ENCODE measurements around the gene STARD3.

STARD3 gene

DNA sequence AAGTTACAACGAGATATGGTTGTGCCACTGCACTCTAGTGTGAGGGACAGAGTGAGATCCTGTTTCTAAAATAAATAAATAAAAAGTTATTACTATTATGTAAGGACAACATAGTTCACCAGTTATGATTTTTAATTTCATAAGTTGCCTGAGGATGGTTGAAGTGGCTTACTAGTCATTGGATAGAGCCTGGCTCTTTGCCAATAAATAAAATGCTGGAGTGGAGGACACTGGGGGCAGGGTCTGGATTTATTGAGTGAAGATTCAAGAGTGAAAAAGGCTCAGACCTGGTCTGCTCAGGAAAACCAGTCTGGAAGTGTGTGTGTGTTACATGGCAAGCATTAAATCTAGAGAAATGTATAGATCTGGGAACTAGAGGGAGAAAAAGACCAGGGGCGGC, 2.1 kb downstream of the STARD3 start:
- DNase-seq: no peak

DNA sequence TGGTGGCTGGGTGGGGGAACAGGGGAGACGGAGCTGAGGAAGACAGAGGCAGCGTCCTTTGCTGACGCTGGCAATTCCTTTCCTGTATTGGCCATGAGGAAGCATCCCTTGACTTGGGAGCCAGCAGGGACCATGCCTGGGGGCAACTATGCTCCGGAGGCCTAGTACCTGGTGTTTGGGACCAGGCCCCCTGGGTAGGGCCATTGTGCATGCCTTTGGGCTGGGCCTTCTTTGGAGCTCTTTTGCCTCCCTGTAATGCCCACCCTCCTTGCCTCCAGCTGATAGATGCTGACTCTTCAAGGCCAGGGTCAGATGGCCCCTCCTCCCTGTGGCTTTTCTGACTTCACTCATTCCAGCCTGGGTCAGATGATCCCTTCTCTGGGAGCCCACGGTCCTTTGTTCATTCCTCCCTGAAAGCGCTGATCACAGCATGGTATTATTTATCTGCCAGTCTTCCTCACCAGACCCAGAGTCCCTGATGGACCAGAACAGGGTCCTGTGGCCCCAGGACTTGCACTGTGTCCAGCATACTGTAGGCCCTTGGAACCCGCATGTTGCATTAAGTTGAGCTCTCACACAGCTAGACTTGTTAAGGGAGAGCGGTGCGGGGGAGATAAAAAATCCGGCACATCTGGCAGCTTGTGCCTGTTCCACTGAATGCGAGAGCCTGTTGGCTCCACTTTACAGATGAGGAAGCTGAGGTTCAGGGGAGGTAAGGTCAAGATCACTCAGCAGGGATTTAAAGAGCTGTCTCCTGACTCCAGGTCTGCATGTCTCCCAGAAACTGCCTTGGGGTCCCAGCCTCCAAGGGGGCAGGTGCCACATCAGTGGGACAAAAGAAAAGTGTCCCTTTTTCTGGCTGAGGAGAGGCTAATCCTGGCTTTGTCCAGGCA, 2.9 kb downstream of the STARD3 start:
- no peak for DNase-seq

DNA sequence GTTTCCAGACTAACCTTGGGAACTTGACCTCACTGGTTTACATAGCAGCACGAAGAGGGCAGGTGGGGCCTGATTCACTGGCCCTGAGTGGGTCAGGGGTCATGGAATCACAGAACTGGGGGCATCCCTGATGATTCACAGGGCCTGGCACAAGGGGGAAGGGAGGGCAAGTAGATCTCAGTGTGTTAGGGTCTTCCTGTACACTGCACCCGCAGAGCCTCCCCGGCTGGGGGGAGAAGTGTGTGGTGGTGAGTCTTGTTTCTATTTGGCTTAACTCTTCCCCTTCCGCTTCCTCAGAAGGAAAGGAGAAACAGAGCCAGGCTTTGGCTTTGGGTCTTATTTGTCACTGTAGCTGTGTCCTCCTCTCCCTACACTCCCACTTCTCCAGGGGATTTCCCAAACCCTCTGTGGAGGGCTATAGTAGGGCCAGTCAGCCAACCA, 3.7 kb downstream of the STARD3 start:
- no peak for DNase-seq

DNA sequence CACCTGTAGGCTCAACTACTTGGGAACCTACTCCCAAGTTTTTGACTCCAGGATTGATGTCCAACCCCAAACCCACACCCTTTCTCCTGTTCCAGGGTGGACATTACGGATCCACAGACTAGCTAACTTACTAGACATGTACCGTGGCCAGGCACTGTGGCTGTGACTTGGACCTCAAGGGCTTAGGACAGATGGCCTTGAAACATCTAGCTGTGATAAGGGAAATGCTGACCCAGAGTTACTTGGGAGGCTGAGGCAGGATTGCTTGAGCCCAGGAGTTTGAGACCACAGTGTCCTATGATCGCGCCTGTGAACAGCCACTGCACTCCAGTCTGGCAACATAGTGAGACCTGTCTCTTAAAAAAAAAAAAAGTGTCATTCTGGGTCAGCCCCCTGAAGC, 4.2 kb downstream of the STARD3 start:
- DNase-seq: no peak

DNA sequence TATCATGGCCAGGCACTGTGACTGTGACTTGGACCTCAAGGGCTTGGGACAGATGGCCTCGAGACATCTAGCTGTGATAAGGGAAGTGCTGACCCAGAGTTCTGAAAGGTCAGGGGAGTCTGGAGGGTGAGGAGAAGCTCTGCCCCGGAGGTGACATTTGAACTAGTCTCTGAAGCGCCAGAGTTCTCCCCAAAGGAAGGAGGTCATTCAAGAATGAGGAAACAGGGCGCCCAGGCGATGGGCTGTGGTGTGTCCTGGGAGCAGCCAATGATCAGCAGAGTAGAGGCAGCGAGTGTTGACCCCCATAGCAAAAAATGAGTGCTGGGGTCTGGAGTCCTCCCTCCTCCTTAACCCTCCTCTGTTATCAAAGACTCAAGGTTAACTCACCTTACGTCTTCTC, 4.9 kb downstream of the STARD3 start:
- no peak for DNase-seq

DNA sequence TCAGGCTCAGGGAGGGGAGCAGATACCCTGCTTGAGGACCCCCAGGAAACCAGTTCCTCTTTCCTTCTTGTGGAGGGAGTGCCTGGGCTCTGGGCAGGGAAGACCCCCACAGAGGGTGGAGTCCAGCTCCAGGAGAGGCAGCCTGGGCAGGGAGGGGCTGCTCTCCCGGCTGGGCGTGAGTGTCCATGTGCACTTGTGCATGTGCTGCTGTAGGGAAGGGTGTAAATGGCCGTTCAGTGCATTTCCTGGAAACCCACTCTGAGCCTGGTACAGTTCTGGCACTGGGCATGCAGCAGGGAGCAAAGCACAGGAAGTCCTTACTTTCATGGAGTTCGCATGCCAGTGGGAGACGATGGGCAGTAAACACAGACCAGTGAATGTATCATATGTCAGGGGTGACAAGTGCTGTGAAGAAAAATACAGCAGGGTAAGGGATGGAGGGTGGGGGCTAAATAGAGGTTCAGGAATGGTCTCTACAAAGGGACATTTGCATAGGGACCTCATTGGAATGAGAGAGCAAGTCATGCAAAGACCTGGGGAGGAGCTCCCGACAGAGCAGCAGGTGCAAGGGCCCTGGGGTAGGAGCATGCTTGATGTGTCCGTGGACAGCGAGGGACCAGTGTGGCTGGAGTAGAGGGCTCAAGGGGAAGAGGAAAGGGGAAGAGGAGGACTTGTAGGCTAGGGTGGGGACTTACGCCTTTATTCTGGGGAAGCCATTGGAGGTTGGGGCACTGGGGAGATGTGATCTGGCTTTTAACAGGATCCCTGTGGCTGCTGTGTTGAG, 5.5 kb downstream of the STARD3 start:
- no peak for DNase-seq

DNA sequence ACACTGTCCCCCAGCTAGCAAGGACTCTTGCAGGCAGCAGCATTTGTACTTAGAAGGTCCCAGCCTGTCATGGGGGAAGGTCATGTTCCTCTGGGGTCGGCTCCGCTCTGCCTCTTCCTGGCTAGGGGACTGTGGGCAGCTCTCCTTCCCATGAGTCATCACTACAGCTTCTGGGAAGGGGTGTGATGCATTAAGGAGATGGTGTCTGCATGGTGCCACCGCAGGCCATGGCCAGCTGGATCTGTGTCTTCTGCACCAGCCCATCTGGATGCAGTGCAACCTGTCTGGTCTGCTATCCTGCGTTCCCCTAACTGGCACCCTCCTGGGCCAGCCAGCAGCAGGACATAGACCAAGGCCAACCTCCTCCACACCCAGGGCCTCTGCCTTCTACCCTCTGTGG, 6.3 kb downstream of the STARD3 start:
- DNase-seq: no peak

DNA sequence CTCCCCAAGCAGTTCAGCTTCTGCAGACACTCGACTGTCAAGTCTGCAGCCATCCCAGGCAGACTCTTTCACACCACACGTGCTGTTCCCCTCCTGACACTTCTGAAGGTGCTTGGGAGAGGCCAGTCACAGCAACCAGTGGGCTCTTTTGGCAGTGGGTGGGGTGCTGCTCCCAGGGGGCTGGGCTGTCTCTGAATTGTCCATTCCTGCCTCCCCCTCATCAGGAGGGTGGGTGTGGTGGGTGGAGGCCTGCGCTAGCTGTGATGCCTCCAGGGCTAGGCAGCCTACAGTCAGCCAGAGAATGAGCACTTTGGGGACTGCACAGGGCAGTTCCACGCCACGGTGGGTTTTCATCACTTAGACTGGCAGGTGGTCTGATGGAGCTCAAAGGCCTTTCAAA, 10.3 kb downstream of the STARD3 start:
- no peak for DNase-seq

DNA sequence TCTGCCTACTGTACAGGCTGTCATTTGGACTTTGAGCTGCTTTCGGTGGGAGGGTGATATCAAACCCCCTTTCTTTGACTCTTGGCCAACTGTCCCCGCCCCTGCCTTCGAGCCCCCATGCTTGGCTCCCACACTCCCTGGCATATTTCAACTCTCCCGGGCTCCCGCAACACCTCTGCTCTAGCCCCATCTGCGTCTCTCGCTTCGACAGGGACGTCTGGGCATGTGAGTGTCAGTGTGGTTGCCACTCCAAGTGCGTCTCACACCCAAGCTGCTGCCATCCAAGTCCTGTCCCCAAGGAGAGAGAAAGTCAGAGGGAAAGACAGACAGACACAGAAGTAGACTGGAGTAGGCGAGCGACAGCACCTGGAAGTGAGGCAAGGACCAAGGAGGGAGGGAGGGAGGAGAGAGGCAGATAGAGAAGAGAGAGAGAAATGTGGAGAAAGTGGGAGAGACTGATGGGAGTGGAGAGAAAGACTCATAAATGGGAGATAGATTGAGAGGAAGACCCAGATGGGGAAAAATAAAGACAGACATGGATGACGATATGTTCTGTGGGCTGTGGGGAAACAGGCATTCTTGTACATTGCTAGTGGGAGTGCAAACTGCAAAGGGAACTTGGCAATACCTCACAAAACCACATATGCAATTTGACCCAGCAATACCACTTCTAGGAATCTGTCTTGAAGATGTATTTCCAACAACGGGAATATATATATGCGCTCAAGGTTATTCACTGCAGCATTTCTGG, 11.8 kb downstream of the STARD3 start:
- DNase-seq: no peak

DNA sequence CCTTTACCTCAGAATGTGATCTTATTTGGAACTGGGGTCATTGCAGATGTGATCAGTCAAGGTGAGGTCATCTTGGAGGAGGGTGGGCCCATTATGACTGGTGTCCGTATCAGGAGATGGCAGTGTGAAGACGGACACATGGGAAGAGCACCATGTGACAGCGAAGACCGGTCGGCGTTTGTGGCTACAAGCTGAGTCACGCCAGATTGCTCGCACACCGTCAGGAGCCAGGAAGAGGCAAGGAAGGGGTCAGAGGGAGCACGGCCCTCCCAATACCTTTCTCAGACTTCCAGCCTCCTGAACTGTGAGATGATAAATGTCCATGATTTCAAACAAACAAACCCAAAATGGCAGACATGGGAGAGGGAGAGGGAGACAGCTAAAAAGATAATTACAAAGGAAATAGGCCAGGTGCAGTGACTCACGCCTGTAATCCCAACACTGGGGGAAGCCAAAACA, 13.2 kb downstream of the STARD3 start:
- DNase-seq: no peak

DNA sequence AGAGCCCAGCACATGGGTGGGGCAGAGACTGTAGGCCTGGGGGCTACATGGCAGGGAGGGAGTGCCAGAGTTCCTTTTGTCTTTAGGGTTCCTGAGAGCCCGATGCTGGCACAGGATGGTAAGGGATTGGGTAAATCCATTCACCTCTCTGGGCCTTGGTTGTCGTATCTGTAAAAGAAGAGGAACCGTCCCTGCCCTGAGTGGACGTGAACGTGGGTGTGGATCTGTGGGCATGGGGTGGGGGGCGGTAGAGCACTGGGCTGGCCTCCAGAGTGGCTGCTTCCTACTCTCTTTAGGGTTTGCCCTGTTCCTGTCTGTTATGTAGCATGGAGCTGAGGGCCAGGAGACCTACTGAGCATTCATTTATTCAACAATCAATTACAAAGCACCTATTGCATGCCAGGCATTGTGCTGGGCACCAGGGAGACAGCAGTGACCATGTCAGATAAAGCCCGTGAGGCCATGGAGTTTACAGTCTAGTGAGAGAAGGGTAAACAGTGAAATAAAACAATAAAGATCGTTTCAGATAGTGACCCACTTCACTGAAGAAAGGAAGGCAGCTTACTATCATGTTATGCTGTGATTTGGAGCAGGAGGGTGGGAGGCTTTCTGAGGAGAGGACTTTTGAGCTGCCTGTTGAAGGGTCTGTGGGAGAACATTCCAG, 15.1 kb downstream of the STARD3 start:
- no peak for DNase-seq

DNA sequence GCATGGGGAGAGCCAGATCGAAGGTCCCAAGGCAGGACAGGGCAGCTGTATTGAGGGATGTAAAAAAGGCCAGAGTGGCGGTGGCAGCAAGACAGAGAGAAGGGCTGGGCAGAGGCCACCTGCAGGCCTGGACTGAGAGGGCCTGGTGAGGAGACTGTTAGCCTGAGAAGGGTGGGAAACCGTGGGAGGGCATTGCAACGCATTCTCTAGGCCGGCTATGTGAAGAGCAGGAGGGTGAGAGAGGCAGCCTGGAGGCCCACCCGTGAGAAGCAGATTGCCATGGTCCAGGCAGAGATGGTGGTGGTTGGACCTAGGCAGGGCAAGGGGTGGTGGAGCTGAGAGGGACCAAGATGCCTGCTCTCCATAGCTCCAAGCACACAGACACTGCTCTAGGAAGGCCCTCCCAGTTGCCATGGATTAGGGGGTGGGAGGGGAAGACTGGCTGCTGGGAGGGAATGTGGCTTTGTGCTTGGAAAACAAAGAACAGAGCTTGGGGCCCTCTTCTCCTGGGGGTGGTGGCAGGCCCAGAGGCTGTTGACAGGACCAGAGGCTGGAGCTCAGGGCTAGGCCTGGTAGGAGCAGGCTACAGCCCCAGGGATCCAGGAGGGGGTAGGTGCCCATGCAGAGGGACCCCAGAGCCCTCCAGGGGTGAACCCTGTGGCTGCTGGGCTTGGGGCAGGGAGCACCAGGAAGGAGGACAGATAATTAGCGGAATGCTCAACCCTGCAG, 15.8 kb downstream of the STARD3 start:
- DNase-seq: no peak

DNA sequence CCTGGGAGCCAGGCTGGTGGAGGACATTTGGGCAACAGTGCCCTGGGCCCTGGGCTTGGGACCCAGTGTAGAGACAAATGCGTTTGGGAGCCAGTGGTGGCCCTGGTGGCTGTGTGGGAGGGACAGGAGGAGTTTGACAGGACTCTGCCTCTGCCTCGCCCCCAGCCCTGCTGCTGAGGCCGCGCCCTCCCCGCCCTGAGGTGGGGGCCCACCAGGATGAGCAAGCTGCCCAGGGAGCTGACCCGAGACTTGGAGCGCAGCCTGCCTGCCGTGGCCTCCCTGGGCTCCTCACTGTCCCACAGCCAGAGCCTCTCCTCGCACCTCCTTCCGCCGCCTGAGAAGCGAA, 16.3 kb downstream of the STARD3 start:
- no peak for DNase-seq

DNA sequence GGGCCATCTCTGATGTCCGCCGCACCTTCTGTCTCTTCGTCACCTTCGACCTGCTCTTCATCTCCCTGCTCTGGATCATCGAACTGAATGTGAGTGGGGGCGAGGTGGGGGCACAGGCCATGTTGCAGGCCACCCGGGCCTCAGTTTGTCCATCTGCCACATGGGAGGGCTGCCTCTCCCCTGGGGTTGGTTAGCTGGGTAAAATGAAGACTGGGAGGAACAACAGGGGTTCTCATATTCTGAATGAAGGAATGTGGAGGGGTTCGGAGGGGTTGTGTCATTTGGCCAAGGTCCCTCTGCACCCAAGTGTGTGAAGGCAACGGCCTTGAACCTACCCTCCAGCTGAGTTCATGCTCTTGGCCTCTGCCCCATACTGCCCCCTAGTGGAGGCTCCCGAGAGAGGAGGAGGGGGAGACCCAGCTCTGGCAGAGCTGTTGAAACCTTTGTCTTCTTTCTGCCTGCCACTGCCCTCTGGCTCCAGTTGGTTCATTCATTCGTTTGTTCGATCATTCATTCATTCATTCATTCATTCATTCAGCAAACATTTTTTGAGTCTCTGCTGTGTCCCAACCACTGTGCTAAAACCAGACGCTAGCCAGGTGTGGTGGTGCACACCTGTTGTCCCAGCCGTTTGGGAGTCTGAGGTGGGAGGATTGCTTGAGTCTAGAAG, 16.9 kb downstream of the STARD3 start:
- peak; percentile 54 for DNase-seq

DNA sequence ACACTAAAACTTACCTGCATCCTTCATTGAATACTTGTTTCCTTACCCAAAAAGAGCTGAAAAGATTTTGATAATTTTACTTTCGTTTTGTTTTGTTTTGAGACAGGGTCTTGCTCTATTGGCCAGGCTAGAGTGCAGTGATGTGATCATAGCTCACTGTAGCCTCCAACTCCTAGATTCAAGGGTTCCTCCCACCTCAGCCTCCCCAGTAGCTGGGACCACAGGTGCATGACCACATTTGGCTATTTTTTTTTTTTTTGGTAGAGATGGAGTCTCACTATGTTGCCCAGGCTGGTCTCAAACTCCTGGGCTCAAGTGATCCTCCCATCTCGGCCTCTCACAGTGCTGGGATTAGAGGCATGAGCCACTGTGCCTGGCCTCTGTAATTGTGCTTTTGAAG, 18.2 kb downstream of the STARD3 start:
- DNase-seq: no peak

DNA sequence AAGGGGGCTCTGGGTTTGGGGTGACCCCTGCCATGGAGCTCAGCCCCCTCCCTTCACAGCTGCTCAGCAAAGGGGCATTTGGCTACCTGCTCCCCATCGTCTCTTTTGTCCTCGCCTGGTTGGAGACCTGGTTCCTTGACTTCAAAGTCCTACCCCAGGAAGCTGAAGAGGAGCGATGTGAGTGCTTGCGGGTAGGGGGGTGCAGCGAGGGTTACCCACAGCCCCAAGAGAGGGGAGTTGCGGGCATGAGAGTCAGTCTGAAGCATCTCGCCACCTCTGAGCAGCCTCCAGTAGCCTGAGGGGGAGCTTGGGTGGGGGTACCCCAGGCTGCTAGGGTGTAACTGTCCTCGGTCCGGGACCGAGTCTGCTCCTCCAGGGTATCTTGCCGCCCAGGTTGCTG, 21.4 kb downstream of the STARD3 start:
- no peak for DNase-seq

DNA sequence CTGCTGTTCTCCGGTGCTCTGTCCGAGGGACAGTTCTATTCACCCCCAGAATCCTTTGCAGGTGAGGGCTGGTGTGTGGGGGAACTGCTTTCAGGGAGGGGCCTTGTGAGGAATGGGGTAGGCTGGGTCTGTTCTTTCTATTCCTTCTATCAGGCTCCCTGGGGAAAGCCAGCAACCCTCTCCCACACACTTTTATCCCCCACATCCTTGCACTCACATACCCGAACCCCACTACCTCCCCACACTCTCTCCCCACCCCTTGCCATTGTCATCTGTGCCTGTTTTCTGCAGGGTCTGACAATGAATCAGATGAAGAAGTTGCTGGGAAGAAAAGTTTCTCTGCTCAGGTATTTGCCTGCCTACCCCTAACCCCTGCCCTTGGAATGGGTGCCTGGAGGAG, 21.8 kb downstream of the STARD3 start:
- DNase-seq: no peak

DNA sequence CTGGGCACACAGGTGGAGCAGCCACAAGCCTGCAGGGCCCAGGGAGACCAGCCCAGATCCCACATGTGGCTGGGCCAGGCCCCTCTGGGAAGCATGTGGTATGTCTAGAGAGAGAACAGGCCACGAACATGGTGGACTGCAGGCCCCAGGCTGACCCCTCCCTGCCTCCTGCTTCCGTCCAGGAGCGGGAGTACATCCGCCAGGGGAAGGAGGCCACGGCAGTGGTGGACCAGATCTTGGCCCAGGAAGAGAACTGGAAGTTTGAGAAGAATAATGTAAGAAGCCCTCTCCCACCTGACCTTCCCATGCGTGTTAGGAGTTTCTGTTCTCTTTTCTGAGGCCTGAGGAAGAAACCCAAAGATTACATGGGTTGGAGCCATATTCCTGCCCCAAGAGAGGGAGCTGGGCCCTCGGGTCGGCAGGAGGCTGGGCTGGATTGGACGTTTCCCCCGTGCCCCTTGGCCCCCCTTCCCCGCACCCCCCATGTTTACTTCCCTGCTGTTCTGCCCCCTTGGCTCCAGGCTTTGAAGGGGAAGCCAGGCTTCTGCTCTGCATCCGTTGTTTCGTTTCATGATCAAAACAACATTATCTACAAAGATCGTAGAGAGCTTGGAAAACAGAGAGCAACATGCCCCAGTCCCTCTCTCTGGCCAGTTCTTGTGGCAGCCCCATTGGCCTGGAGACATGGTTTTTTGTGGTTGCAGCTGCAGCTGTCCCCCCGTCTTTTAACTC, 22.5 kb downstream of the STARD3 start:
- no peak for DNase-seq

DNA sequence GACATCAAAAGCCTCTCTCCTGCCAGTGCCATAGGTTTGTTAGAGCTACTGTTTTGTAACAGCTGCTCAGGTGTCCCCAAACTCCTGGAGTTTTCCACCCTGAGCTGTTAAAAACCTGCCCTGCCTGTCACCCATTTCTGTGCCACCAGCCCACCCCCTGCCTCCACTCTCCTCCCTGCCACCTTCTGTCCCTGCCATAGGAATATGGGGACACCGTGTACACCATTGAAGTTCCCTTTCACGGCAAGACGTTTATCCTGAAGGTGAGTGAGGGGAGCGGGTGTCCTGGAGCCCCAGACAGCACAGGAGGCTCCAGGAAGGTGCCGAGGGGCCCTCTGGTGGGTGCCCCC, 23.0 kb downstream of the STARD3 start:
- DNase-seq: no peak

DNA sequence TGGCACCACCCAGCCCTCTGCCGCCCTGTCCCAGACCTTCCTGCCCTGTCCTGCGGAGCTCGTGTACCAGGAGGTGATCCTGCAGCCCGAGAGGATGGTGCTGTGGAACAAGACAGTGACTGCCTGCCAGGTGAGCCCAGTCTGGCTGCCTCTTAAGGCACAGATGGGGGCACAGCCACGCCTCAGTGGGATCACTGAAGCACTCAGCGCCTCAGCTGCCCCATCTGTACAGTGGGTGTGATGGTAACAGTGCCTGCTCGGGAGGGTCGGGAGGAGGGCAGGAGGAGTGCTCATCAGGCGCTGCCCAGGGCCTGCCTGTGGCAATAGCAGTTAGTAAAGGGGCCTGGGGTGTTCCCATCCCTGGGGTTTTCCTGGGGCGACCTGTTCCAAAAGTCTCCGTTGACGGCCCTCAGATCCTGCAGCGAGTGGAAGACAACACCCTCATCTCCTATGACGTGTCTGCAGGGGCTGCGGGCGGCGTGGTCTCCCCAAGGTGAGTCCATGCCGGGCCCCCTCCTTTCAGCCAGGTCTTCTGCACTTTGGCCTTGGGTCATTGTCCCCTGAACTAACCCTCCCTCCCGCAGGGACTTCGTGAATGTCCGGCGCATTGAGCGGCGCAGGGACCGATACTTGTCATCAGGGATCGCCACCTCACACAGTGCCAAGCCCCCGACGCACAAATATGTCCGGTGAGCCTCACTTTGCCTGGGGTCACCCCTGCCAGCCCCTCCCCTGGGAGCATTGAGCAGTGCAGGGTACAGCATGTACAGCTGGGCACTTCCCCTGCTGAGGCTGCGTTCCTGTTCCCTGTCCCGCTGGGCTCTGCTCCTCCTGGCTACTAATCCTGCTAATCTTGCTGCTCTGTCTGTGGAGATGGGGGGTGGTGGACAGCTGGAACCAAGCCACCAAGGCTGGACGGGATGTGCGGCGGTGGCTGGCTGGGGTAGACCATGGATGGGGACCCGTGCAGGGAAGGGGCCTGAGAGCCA, 23.7 kb downstream of the STARD3 start:
- DNase-seq: no peak

All from NCI-H2107 (cell line).